SK-N-DZ (cell line): ENCODE measurements around the gene ARHGAP33.
"Not testable (repeated sequence)": the region's sequence is repeated elsewhere in the genome, so short reads cannot be mapped to it uniquely, and the experiment has no call there.

Experiments
- DNase-seq: peaks from one replicate; pipeline ENCODE4 v3.0.0-alpha.2; 2015; ENCODE audit warnings: low spot score

Gene ARHGAP33

GRCh38 chr19:35793381-35794165 lies 18.2 kb downstream of the ARHGAP33 start:
- DNase-seq, result no peak

- DNase-seq, result not testable (repeated sequence)
These were observed 20.2 kb downstream of the ARHGAP33 start for GRCh38 chr19:35795564-35795963.

GRCh38 chr19:35796645-35797542 lies 21.5 kb downstream of the ARHGAP33 start:
- no peak for DNase-seq

- peak; percentile 49 for DNase-seq
These were observed 22.3 kb downstream of the ARHGAP33 start for GRCh38 chr19:35797663-35798062.

GRCh38 chr19:35801828-35802227 lies 26.5 kb downstream of the ARHGAP33 start:
- no peak for DNase-seq

- no peak for DNase-seq
These were observed 30.2 kb downstream of the ARHGAP33 start for GRCh38 chr19:35805526-35806102.

GRCh38 chr19:35806597-35806996 lies 31.2 kb downstream of the ARHGAP33 start:
- DNase-seq, result no peak

- no peak for DNase-seq
These were observed 32.3 kb downstream of the ARHGAP33 start for GRCh38 chr19:35807633-35808032.

- DNase-seq, result no peak
These were observed 36.2 kb downstream of the ARHGAP33 start for GRCh38 chr19:35811317-35812219.

- DNase-seq, result no peak
These were observed 37.1 kb downstream of the ARHGAP33 start, which contains the start of gene PRODH2 for GRCh38 chr19:35812220-35813042. PRODH2 (minus strand) TSS chr19:35812845; CDS start chr19:35812805, 40 bp downstream.

- no peak for DNase-seq
These were observed 37.9 kb downstream of the ARHGAP33 start for GRCh38 chr19:35813043-35813890.

- no peak for DNase-seq
These were observed 40.9 kb downstream of the ARHGAP33 start for GRCh38 chr19:35816262-35816661.

GRCh38 chr19:35816846-35817245 lies 41.5 kb downstream of the ARHGAP33 start:
- no peak for DNase-seq

GRCh38 chr19:35818445-35818844 lies 43.1 kb downstream of the ARHGAP33 start:
- DNase-seq, result no peak

- DNase-seq, result no peak
These were observed 47.2 kb downstream of the ARHGAP33 start for GRCh38 chr19:35822579-35822978.

GRCh38 chr19:35824150-35824549 lies 48.8 kb downstream of the ARHGAP33 start:
- no peak for DNase-seq

GRCh38 chr19:35828692-35829301 lies 53.4 kb downstream of the ARHGAP33 start:
- DNase-seq, result no peak

- DNase-seq, result no peak
These were observed 55.6 kb downstream of the ARHGAP33 start for GRCh38 chr19:35830986-35831385.

- no peak for DNase-seq
These were observed 56.7 kb downstream of the ARHGAP33 start for GRCh38 chr19:35832054-35832453.
